OCI-LY1 (cell line): ENCODE data around the gene DNAAF1.

Experiments
- H2AFZ ChIP-seq: fragments of 200-600 bp; sonication (generic), shearing (Covaris generic); 2 replicates; pipeline ENCODE4 v1.6.0; 2014; ENCODE audit warnings: antibody characterized with exemption, mild to moderate bottlenecking, low read length
- H3F3A ChIP-seq: fragments of 200-600 bp; sonication (generic), shearing (Covaris generic); 2 replicates; pipeline ENCODE4 v1.6.0; 2014; ENCODE audit warnings: mild to moderate bottlenecking, antibody characterized with exemption, low read length, moderate library complexity; ENCODE audit not compliant: insufficient read depth
- H3K27ac ChIP-seq: fragments of 200-600 bp; sonication (generic); 2 replicates; pipeline ENCODE4 v1.5.1; 2014; ENCODE audit warnings: low read length, mixed run types, mild to moderate bottlenecking, low read depth; ENCODE audit not compliant: poor library complexity, severe bottlenecking
- H3K27me3 ChIP-seq: fragments of 200-600 bp; sonication (generic); 2 replicates; pipeline ENCODE4 v1.6.0; 2014; ENCODE audit warnings: antibody characterized with exemption, mild to moderate bottlenecking, low read length, moderate library complexity; ENCODE audit not compliant: insufficient read depth
- H3K36me3 ChIP-seq: fragments of 200-600 bp; sonication (generic); 2 replicates; pipeline ENCODE4 v1.6.1; 2014; ENCODE audit warnings: mild to moderate bottlenecking, antibody characterized with exemption, low read length, moderate library complexity, mixed read lengths; ENCODE audit not compliant: insufficient read depth
- H3K4me1 ChIP-seq: fragments of 200-600 bp; sonication (generic); 2 replicates; pipeline ENCODE4 v1.5.1; 2014; ENCODE audit warnings: mild to moderate bottlenecking, low read length, moderate library complexity; ENCODE audit not compliant: insufficient read depth, severe bottlenecking
- H3K4me2 ChIP-seq: fragments of 200-600 bp; sonication (generic), shearing (Covaris generic); 2 replicates; pipeline ENCODE4 v1.6.1; 2014; ENCODE audit warnings: low read length
- H3K4me3 ChIP-seq: fragments of 200-600 bp; sonication (generic); 2 replicates; pipeline ENCODE4 v1.5.1; 2014; ENCODE audit warnings: low read length, low read depth, mild to moderate bottlenecking, mixed read lengths; ENCODE audit not compliant: poor library complexity, severe bottlenecking
- H3K79me2 ChIP-seq: fragments of 200-600 bp; shearing (Covaris generic); 2 replicates; pipeline ENCODE4 v1.6.1; 2016; ENCODE audit warnings: mixed run types, low read length, mixed read lengths; ENCODE audit not compliant: insufficient read depth
- H3K9ac ChIP-seq: fragments of 200-600 bp; sonication (generic), shearing (Covaris generic); 2 replicates; pipeline ENCODE4 v1.6.1; 2014; ENCODE audit warnings: mild to moderate bottlenecking, low read length, mixed read lengths
- H3K9me2 ChIP-seq: fragments of 200-600 bp; sonication (generic), shearing (Covaris generic); 2 replicates; pipeline ENCODE4 v1.6.1; 2014; ENCODE audit warnings: low read depth, mild to moderate bottlenecking, low read length, mixed read lengths
- H3K9me3 ChIP-seq: fragments of 200-600 bp; shearing (Covaris generic); 2 replicates; pipeline ENCODE4 v1.6.1; 2014; ENCODE audit warnings: low read length, mixed read lengths
- H4K20me1 ChIP-seq: fragments of 200-600 bp; sonication (generic), shearing (Covaris generic); 2 replicates; pipeline ENCODE4 v1.6.0; 2016; ENCODE audit warnings: mild to moderate bottlenecking, low read length; ENCODE audit not compliant: insufficient read depth
- CTCF ChIP-seq: fragments of 200-600 bp; sonication (generic), shearing (Covaris generic); IDR thresholded peaks from 2 replicates; pipeline ENCODE4 v1.5.1; 2017; ENCODE audit warnings: mild to moderate bottlenecking, antibody characterized with exemption, low read length, moderate library complexity, mixed read lengths
- EZH2 ChIP-seq: fragments of 200-600 bp; sonication (generic), shearing (Covaris generic); IDR thresholded peaks from 2 replicates; pipeline ENCODE4 v1.8.0; 2017; ENCODE audit warnings: borderline replicate concordance, mixed run types, mild to moderate bottlenecking, antibody characterized with exemption, low read length, moderate library complexity, mixed read lengths

Gene DNAAF1

GRCh38 chr16:84195201-84196093 lies 50.3 kb downstream of the DNAAF1 start:
- H3F3A ChIP-seq = no peaks in the 10 kb centered on the region
- no peaks in the 10 kb centered on the region for H3K9me3 ChIP-seq
- H2AFZ ChIP-seq = no peak overlapping the region
- no peaks in the 10 kb centered on the region for H4K20me1 ChIP-seq
- peaks cover 19% of the 10 kb centered on the region for H3K4me1 ChIP-seq
- H3K4me2 ChIP-seq = no peak overlapping the region
- no peak overlapping the region for H3K27ac ChIP-seq
- H3K36me3 ChIP-seq = no peaks in the 10 kb centered on the region
- TF ChIP-seq CTCF = no peak
- no peak for TF ChIP-seq EZH2
- H3K4me3 ChIP-seq = no peak overlapping the region
- H3K9ac ChIP-seq = no peak overlapping the region
- H3K79me2 ChIP-seq = no peaks in the 10 kb centered on the region
- H3K9me2 ChIP-seq = no peaks in the 10 kb centered on the region
- H3K27me3 ChIP-seq = 0 out of 2 replicates have a peak, but pooled peaks cover 4% of the 10 kb centered on the region

GRCh38 chr16:84196101-84196500 lies 51.0 kb downstream of the DNAAF1 start:
- no peaks in the 10 kb centered on the region for H3K79me2 ChIP-seq
- H3K4me1 ChIP-seq = peaks cover 19% of the 10 kb centered on the region
- TF ChIP-seq CTCF = no peak
- TF ChIP-seq EZH2 = no peak
- no peak overlapping the region for H3K4me2 ChIP-seq
- no peak overlapping the region for H3K27ac ChIP-seq
- H4K20me1 ChIP-seq = no peaks in the 10 kb centered on the region
- no peaks in the 10 kb centered on the region for H3K9me3 ChIP-seq
- no peak overlapping the region for H2AFZ ChIP-seq
- H3K27me3 ChIP-seq = 0 out of 2 replicates have a peak, but pooled peaks cover 4% of the 10 kb centered on the region
- no peaks in the 10 kb centered on the region for H3K9me2 ChIP-seq
- H3K4me3 ChIP-seq = no peak overlapping the region
- no peaks in the 10 kb centered on the region for H3F3A ChIP-seq
- no peaks in the 10 kb centered on the region for H3K36me3 ChIP-seq
- no peak overlapping the region for H3K9ac ChIP-seq

- no peaks in the 10 kb centered on the region for H3F3A ChIP-seq
- H3K9me2 ChIP-seq = no peaks in the 10 kb centered on the region
- H3K79me2 ChIP-seq = no peaks in the 10 kb centered on the region
- H3K9me3 ChIP-seq = no peaks in the 10 kb centered on the region
- H3K27ac ChIP-seq = no peak overlapping the region
- H2AFZ ChIP-seq = no peak overlapping the region
- no peak overlapping the region for H3K4me2 ChIP-seq
- TF ChIP-seq EZH2 (no peak), CTCF (no peak)
- no peaks in the 10 kb centered on the region for H3K36me3 ChIP-seq
- H3K27me3 ChIP-seq = 0 out of 2 replicates have a peak, but pooled peaks cover 4% of the 10 kb centered on the region
- H3K9ac ChIP-seq = no peak overlapping the region
- H4K20me1 ChIP-seq = no peaks in the 10 kb centered on the region
- H3K4me1 ChIP-seq = peaks cover 19% of the 10 kb centered on the region
- no peak overlapping the region for H3K4me3 ChIP-seq
These were observed 51.8 kb downstream of the DNAAF1 start for GRCh38 chr16:84196727-84197394.
